CD14-positive monocyte (primary cell): ENCODE results near the gene FANCM. TPM values are rescaled to one million over a fixed set of nuclear protein-coding genes. Genes with fewer than 3 reads are reported as not detected.
A peak's percentile ranks its signal among the peaks of the same experiment; 100 is the strongest.

ENCODE experiments used
- DNase-seq, 3 donors: peaks; one replicate each; pipeline ENCODE4 v3.0.0-alpha.2; 2011 to 2022
- H2AFZ ChIP-seq: 2 replicates; pipeline ENCODE4 v1.6.0; 2012; ENCODE audit warnings: mild to moderate bottlenecking, low read depth, low read length, inconsistent platforms; ENCODE audit not compliant: insufficient read depth, poor library complexity, severe bottlenecking
- H3K27ac ChIP-seq, 2 donors: 1 replicate in 1 of 2; 2 replicates in 1 of 2; pipeline ENCODE4 v1.5.1; 2012 to 2013; ENCODE audit warnings: low read length in 2 of 2, control low read depth in 1 of 2, inconsistent platforms in 1 of 2, low read depth in 1 of 2, mild to moderate bottlenecking in 1 of 2
- H3K27me3 ChIP-seq, 2 donors: one replicate each; pipeline versions ENCODE4 v1.6.0 to v1.6.1; 2011 to 2013; ENCODE audit warnings: low read length in 2 of 2; ENCODE audit not compliant: control insufficient read depth in 2 of 2, insufficient read depth in 2 of 2
- H3K36me3 ChIP-seq, 2 donors: replicated peaks in 1 of 2; 1 replicate in 1 of 2; 2 replicates in 1 of 2; pipeline versions ENCODE4 v1.5.1 to v1.6.1; 2012 to 2013; ENCODE audit warnings: low read length in 2 of 2, control low read depth in 1 of 2, inconsistent platforms in 1 of 2, mild to moderate bottlenecking in 1 of 2; ENCODE audit not compliant: insufficient read depth in 2 of 2, control insufficient read depth in 1 of 2
- H3K4me1 ChIP-seq, 2 donors: 1 replicate in 1 of 2; 2 replicates in 1 of 2; pipeline versions ENCODE4 v1.5.1 to v1.6.1; 2012 to 2013; ENCODE audit warnings: low read length in 2 of 2, control low read depth in 1 of 2, inconsistent platforms in 1 of 2, mild to moderate bottlenecking in 1 of 2, moderate library complexity in 1 of 2; ENCODE audit not compliant: insufficient read depth in 2 of 2, control insufficient read depth in 1 of 2
- H3K4me2 ChIP-seq: replicated peaks from 2 replicates; pipeline ENCODE3; 2012; ENCODE audit warnings: low read length, moderate library complexity, mild to moderate bottlenecking; ENCODE audit not compliant: poor library complexity, severe bottlenecking; ENCODE audit errors: extremely low read depth
- H3K4me3 ChIP-seq, 3 experiments: fragments of 200-600 bp in 1 of 3; sonication (generic) in 1 of 3; replicated peaks in 1 of 3; 1 replicate in 2 of 3; 2 replicates in 1 of 3; pipeline ENCODE4 v1.5.1; 2011 to 2013; ENCODE audit warnings: low read length in 3 of 3, mild to moderate bottlenecking in 3 of 3, control low read depth in 2 of 3, low read depth in 2 of 3, inconsistent platforms in 1 of 3, moderate library complexity in 1 of 3
- H3K79me2 ChIP-seq: 2 replicates; pipeline ENCODE4 v1.6.0; 2012; ENCODE audit warnings: mild to moderate bottlenecking, control low read depth, inconsistent platforms, low read length, moderate library complexity; ENCODE audit not compliant: insufficient read depth
- H3K9ac ChIP-seq: 2 replicates; pipeline ENCODE4 v1.6.0; 2017; ENCODE audit warnings: low read length, mild to moderate bottlenecking; ENCODE audit not compliant: insufficient read depth, poor library complexity, severe bottlenecking
- H3K9me3 ChIP-seq, 2 donors: replicated peaks in 1 of 2; 1 replicate in 1 of 2; 2 replicates in 1 of 2; pipeline versions ENCODE4 v1.5.1 to v1.6.1; 2012 to 2013; ENCODE audit warnings: low read length in 2 of 2, control low read depth in 1 of 2; ENCODE audit not compliant: control insufficient read depth in 1 of 2, insufficient read depth in 1 of 2
- H4K20me1 ChIP-seq: 2 replicates; pipeline ENCODE4 v1.6.0; 2012; ENCODE audit warnings: mild to moderate bottlenecking, low read length, control low read depth, moderate library complexity; ENCODE audit not compliant: insufficient read depth
- H3K27ac Mint-ChIP-seq, 7 donors: one replicate each; pipeline ENCODE4 v1.8.0; 2020; ENCODE audit warnings: mild to moderate bottlenecking in 7 of 7, mixed read lengths in 7 of 7, moderate library complexity in 6 of 7, inconsistent platforms in 2 of 7
- H3K27me3 Mint-ChIP-seq, 3 donors: one replicate each; pipeline ENCODE4 v1.8.0; 2021 to 2022; ENCODE audit warnings: low read depth in 3 of 3, mild to moderate bottlenecking in 3 of 3, mixed read lengths in 3 of 3, moderate library complexity in 3 of 3, inconsistent platforms in 1 of 3
- H3K36me3 Mint-ChIP-seq, 2 donors: one replicate each; pipeline ENCODE4 v1.8.0; 2020; ENCODE audit warnings: mixed read lengths in 2 of 2, inconsistent platforms in 1 of 2, mild to moderate bottlenecking in 1 of 2
- H3K4me1 Mint-ChIP-seq: one replicate; pipeline ENCODE4 v1.8.0; 2020; ENCODE audit warnings: mild to moderate bottlenecking, mixed read lengths
- H3K4me3 Mint-ChIP-seq, 2 donors: one replicate each; pipeline ENCODE4 v1.8.0; 2020; ENCODE audit warnings: mild to moderate bottlenecking in 2 of 2, mixed read lengths in 2 of 2, moderate library complexity in 1 of 2
- H3K9me3 Mint-ChIP-seq, 7 donors: one replicate each; pipeline ENCODE4 v1.8.0; 2020 to 2022; ENCODE audit warnings: mixed read lengths in 7 of 7, mild to moderate bottlenecking in 6 of 7, moderate library complexity in 6 of 7, inconsistent platforms in 2 of 7
- WGBS: methylation state at CpG from one replicate; pipeline ENCODE4 v1.1.5; 2013; ENCODE audit warnings: missing lambda C conversion rate; ENCODE audit not compliant: insufficient coverage; 5-methylcytosine and 5-hydroxymethylcytosine counted together
- intact Hi-C, 2 donors: fragments of 100-400 bp; cut with micrococcal nuclease; formaldehyde crosslinking; loops; one replicate each; pipeline versions ENCODE4 v1.15.0 to v1.15.1; 2023
- polyA plus RNA-seq, 3 donors: library from polyadenylated mRNA; depleted of rRNA in 1 of 3; unstranded in 2 of 3; stranded (reverse) in 1 of 3; fragments of 300-500 nt in 2 of 3; fragments of >200 nt in 1 of 3; fragmentation: Illumina TruSeq in 2 of 3; gene quantifications; 1 replicate in 2 of 3; 2 replicates in 1 of 3; pipeline ENCODE4 v1.2.3, GENCODE V29; 2012 to 2021
- small RNA-seq: library from RNA; depleted of rRNA; stranded (forward); fragments of <200 nt; gene quantifications from one replicate; pipeline ENCODE3, GENCODE V24; 2012; ENCODE audit warnings: low read depth; ENCODE audit not compliant: insufficient read length
- TF ChIP-seq, protein P1 (sequence below): fragments of 200-600 bp; IDR thresholded peaks from one replicate; pipeline ENCODE4 v1.8.0; 2022; ENCODE audit warnings: antibody characterized with exemption, mild to moderate bottlenecking

FANCM gene
- polyA plus RNA-seq, 3 donors, result 0.66 to 1.6 (median 1.2) TPM

DNA sequence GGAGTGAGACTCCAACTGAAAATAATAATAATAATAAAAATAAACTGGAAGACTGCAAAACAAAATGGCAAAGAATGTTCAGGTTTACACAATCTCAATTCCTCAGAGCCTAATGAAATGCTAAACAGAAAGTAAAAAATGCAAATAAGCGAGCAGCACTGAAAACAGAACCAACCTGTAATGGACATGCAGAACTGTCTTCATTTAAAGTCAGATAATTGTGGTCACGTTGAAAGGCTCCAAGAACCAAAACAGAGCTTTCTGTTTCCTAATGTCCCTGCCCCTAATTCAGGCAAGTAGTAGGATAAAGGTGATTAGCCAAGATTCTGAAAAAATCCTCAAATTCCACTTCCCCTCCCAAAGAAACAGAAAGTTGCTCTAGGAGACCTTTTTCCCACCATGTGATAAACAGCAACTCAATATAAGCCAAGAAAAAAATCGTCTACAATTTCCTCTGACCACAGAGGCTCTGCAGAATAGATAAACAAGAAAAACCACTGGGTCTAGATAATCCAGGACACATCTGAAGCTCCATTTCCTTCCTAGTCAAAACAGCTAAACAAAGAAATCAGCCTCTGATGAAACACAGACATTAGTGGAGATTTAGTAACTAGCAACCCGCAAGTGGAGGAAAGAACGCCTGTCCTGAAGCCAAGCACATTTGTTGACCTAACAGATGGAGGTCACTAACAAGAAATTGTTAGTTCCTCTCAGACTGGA lies 114.3 kb downstream of the FANCM start:
- peak; percentile 55 to 85 (median 62) for DNase-seq
- Histone ChIP-seq H3K4me3 (peak overlapping the region; percentile 14 to 98 (median 72)), H4K20me1 (peaks cover 46% of the 10 kb centered on the region), H3K4me1 (peaks cover 66 to 78% of the 10 kb centered on the region in 2 donors), H3K4me2 (peak overlapping the region; percentile 94), H3K9ac (peak overlapping the region; percentile 55), H3K27ac (peak overlapping the region; percentile 83 to 86), H2AFZ (no peak overlapping the region), H3K9me3 (peaks cover 0 to 5% of the 10 kb centered on the region in 2 donors), H3K79me2 (peaks cover 41% of the 10 kb centered on the region), H3K36me3 (no peaks in the 10 kb centered on the region), H3K27me3 (no peaks in the 10 kb centered on the region)
- peaks cover 43% of the 10 kb centered on the region for H3K4me1 Mint-ChIP-seq
- intact Hi-C loops, result loop anchor here (5.0 to 10.0 kb wide), 3 partner anchors 168 to 355 kb away; partner anchors contain the start of genes KLHL28 (in 1 of the 2), PRPF39 (in 1 of the 2) and TOGARAM1 (in 1 of the 2)
- H3K27ac Mint-ChIP-seq, result peak overlapping the region; percentile 85 to 92 (median 91)
- H3K4me3 Mint-ChIP-seq, result peak overlapping the region; percentile 65 to 93
- TF ChIP-seq, protein P1, sequence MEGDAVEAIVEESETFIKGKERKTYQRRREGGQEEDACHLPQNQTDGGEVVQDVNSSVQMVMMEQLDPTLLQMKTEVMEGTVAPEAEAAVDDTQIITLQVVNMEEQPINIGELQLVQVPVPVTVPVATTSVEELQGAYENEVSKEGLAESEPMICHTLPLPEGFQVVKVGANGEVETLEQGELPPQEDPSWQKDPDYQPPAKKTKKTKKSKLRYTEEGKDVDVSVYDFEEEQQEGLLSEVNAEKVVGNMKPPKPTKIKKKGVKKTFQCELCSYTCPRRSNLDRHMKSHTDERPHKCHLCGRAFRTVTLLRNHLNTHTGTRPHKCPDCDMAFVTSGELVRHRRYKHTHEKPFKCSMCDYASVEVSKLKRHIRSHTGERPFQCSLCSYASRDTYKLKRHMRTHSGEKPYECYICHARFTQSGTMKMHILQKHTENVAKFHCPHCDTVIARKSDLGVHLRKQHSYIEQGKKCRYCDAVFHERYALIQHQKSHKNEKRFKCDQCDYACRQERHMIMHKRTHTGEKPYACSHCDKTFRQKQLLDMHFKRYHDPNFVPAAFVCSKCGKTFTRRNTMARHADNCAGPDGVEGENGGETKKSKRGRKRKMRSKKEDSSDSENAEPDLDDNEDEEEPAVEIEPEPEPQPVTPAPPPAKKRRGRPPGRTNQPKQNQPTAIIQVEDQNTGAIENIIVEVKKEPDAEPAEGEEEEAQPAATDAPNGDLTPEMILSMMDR, result no peak
- H3K9me3 Mint-ChIP-seq, result peaks cover 2 to 8% (median 3%) of the 10 kb centered on the region in 7 donors
- no peaks in the 10 kb centered on the region for H3K36me3 Mint-ChIP-seq
- 0% methylated on average over 3 of the region's 5 CpGs for WGBS
- H3K27me3 Mint-ChIP-seq, result peaks cover 0 to 1% (median 0%) of the 10 kb centered on the region in 3 donors

Small RNAs within 50 kb of the gene (small RNA-seq; reads per million reads assigned to genes)
- gene RF00151 (1.2 reads per million), gene SNORD127 (35,566 reads per million, percentile 100 among the genes with 10 or more reads in this experiment)

Other genes with a start within 250 kb of the FANCM start
- 10 to 100 TPM in 2 of 3 donors, 1 to 10 TPM in 1; 4.1 to 16.8 (median 16.4) TPM for gene KLHL28, start 174.0 kb upstream of the FANCM start, polyA plus RNA-seq
- 1 to 10 TPM; 2.6 to 3.8 (median 3.4) TPM for gene TOGARAM1, start 173.7 kb upstream of the FANCM start, polyA plus RNA-seq
- gene PRPF39, start 51.8 kb upstream of the FANCM start, polyA plus RNA-seq, result 10 to 100 TPM in 1 of 3 donors, 1 to 10 TPM in 2; 3.3 to 26.1 (median 5.4) TPM
- gene FKBP3, start 1.4 kb upstream of the FANCM start, polyA plus RNA-seq, result 10 to 100 TPM; 18.1 to 50.3 (median 42.5) TPM
- gene MIS18BP1, start 117.3 kb downstream of the FANCM start, polyA plus RNA-seq, result 10 to 100 TPM; 39.2 to 61.8 (median 45.6) TPM